ENCODE measurements around the gene FBXO42. TPM values are rescaled to one million over a fixed set of nuclear protein-coding genes. Genes with fewer than 3 reads are reported as not detected.

Gene FBXO42
- total and polyA plus RNA-seq, 3 experiments from 2014 or later = 15.7 to 23.8 (median 16.9) TPM

GRCh38 chr1:16208270-16208987 is 143.9 kb downstream of the FBXO42 start:
- Histone ChIP-seq H3K36me3 (ENCODE audit: insufficient read depth, low read length) (peaks cover 4% of the 10 kb centered on the region), H3K27me3 (ENCODE audit: insufficient read depth, low read length, poor library complexity, severe bottlenecking) (no peaks in the 10 kb centered on the region), H3K9me3 (ENCODE audit: low read length) (no peaks in the 10 kb centered on the region), H3K27ac (ENCODE audit: low read depth, low read length) (peak overlapping the region; percentile 85), H3K4me1 (ENCODE audit: insufficient read depth, low read length) (peaks cover 16% of the 10 kb centered on the region), H3K4me3 (ENCODE audit: low read length) (no peak overlapping the region)
- Mint-ChIP-seq H3K27ac (peak overlapping the region in 2 of 8 donors; percentile 17 to 25), H3K27me3 (peaks cover 0 to 2% of the 10 kb centered on the region in 2 donors), H3K9me3 (no peaks in the 10 kb centered on the region), H3K36me3 (peaks cover 0 to 7% (median 6%) of the 10 kb centered on the region in 3 donors), H3K4me1 (peaks cover 8 to 16% (median 11%) of the 10 kb centered on the region in 3 donors), H3K4me3 (peak overlapping the region in 3 of 7 donors; percentile 29 to 49 (median 39))
- POLR2A ChIA-PET = interaction anchor here (0.6 to 2.7 kb wide), 3 partner anchors 8 to 56 kb away, joined by 3 to 26 read pairs (median 5); no protein-coding TSS in a partner anchor
- DNase-seq = no peak
- CTCF ChIA-PET = no interaction called here

GRCh38 chr1:16207318-16208269 is 144.7 kb downstream of the FBXO42 start:
- Mint-ChIP-seq H3K27ac (peak overlapping the region; percentile 76 to 99 (median 94)), H3K4me1 (peaks cover 15 to 17% (median 16%) of the 10 kb centered on the region in 3 donors), H3K9me3 (no peaks in the 10 kb centered on the region), H3K36me3 (peaks cover 0 to 15% (median 12%) of the 10 kb centered on the region in 3 donors), H3K4me3 (peak overlapping the region; percentile 89 to 96 (median 93)), H3K27me3 (peaks cover 0 to 2% of the 10 kb centered on the region in 2 donors)
- no peak for DNase-seq
- H3K4me1 ChIP-seq (ENCODE audit: insufficient read depth, low read length) = peaks cover 16% of the 10 kb centered on the region
- H3K9me3 ChIP-seq (ENCODE audit: low read length) = no peaks in the 10 kb centered on the region
- ChIA-PET POLR2A (interaction anchor here (0.6 to 2.7 kb wide), 3 partner anchors 9 to 84 kb away, joined by 3 to 26 read pairs (median 5); no protein-coding TSS in a partner anchor), CTCF (interaction anchor here (1.3 kb wide), 1 partner anchor 9 kb away, joined by 7 read pairs; no protein-coding TSS in a partner anchor)
- H3K36me3 ChIP-seq (ENCODE audit: insufficient read depth, low read length) = peaks cover 4% of the 10 kb centered on the region
- H3K27me3 ChIP-seq (ENCODE audit: insufficient read depth, low read length, poor library complexity, severe bottlenecking) = no peaks in the 10 kb centered on the region
- peak overlapping the region; percentile 77 for H3K4me3 ChIP-seq (ENCODE audit: low read length)
- H3K27ac ChIP-seq (ENCODE audit: low read depth, low read length) = peak overlapping the region; percentile 85

- peaks cover 0 to 2% of the 10 kb centered on the region in 2 donors for H3K27me3 Mint-ChIP-seq
- H3K4me1 Mint-ChIP-seq = peaks cover 15 to 17% (median 16%) of the 10 kb centered on the region in 3 donors
- H3K4me3 ChIP-seq (ENCODE audit: low read length) = peak overlapping the region; percentile 77
- peak overlapping the region; percentile 85 for H3K27ac ChIP-seq (ENCODE audit: low read depth, low read length)
- peaks cover 4% of the 10 kb centered on the region for H3K36me3 ChIP-seq (ENCODE audit: insufficient read depth, low read length)
- peaks cover 16% of the 10 kb centered on the region for H3K4me1 ChIP-seq (ENCODE audit: insufficient read depth, low read length)
- peak overlapping the region; percentile 89 to 96 (median 93) for H3K4me3 Mint-ChIP-seq
- no peaks in the 10 kb centered on the region for H3K27me3 ChIP-seq (ENCODE audit: insufficient read depth, low read length, poor library complexity, severe bottlenecking)
- peak overlapping the region; percentile 93 to 99 (median 96) for H3K27ac Mint-ChIP-seq
- H3K36me3 Mint-ChIP-seq = peaks cover 0 to 15% (median 12%) of the 10 kb centered on the region in 3 donors
- CTCF ChIA-PET = interaction anchor here (1.3 to 3.0 kb wide), 2 partner anchors 10 to 128 kb away, joined by 7 to 15 read pairs; no protein-coding TSS in a partner anchor
- DNase-seq = peak; percentile 89 to 95 (median 93)
- POLR2A ChIA-PET = interaction anchor here (0.6 to 2.7 kb wide), 3 partner anchors 10 to 373 kb away, joined by 3 to 26 read pairs (median 3); no protein-coding TSS in a partner anchor
- H3K9me3 ChIP-seq (ENCODE audit: low read length) = no peaks in the 10 kb centered on the region
- H3K9me3 Mint-ChIP-seq = no peaks in the 10 kb centered on the region
Measured at GRCh38 chr1:16206547-16207317, 145.5 kb downstream of the FBXO42 start.

- Histone ChIP-seq H3K27me3 (ENCODE audit: insufficient read depth, low read length, poor library complexity, severe bottlenecking) (no peaks in the 10 kb centered on the region), H3K9me3 (ENCODE audit: low read length) (no peaks in the 10 kb centered on the region), H3K27ac (ENCODE audit: low read depth, low read length) (peak overlapping the region; percentile 84), H3K4me3 (ENCODE audit: low read length) (peak overlapping the region; percentile 73), H3K36me3 (ENCODE audit: insufficient read depth, low read length) (peaks cover 4% of the 10 kb centered on the region), H3K4me1 (ENCODE audit: insufficient read depth, low read length) (peaks cover 16% of the 10 kb centered on the region)
- no peaks in the 10 kb centered on the region for H3K9me3 Mint-ChIP-seq
- H3K27me3 Mint-ChIP-seq = peaks cover 0 to 2% of the 10 kb centered on the region in 2 donors
- DNase-seq = peak in 1 of 5 donors; percentile 53
- peaks cover 0 to 22% (median 12%) of the 10 kb centered on the region in 3 donors for H3K36me3 Mint-ChIP-seq
- peaks cover 15 to 17% (median 16%) of the 10 kb centered on the region in 3 donors for H3K4me1 Mint-ChIP-seq
- ChIA-PET CTCF (interaction anchor here (1.0 to 3.0 kb wide), 3 partner anchors 11 to 133 kb away, joined by 3 to 15 read pairs (median 7); partner anchors contain the start of gene FAM131C), POLR2A (interaction anchor here (0.5 to 2.7 kb wide), 3 partner anchors 11 to 372 kb away, joined by 3 to 26 read pairs (median 5); no protein-coding TSS in a partner anchor)
- H3K27ac Mint-ChIP-seq = peak overlapping the region; percentile 93 to 99 (median 96)
- H3K4me3 Mint-ChIP-seq = peak overlapping the region; percentile 89 to 96 (median 93)
Measured at GRCh38 chr1:16205891-16206546, 146.3 kb downstream of the FBXO42 start.

- peak overlapping the region in 2 of 7 donors; percentile 19 to 69 for H3K4me3 Mint-ChIP-seq
- Histone ChIP-seq H3K36me3 (ENCODE audit: insufficient read depth, low read length) (peaks cover 4% of the 10 kb centered on the region), H3K4me1 (ENCODE audit: insufficient read depth, low read length) (peaks cover 16% of the 10 kb centered on the region), H3K27ac (ENCODE audit: low read depth, low read length) (peak overlapping the region; percentile 84), H3K4me3 (ENCODE audit: low read length) (no peak overlapping the region), H3K27me3 (ENCODE audit: insufficient read depth, low read length, poor library complexity, severe bottlenecking) (no peaks in the 10 kb centered on the region), H3K9me3 (ENCODE audit: low read length) (no peaks in the 10 kb centered on the region)
- peaks cover 15 to 17% (median 16%) of the 10 kb centered on the region in 3 donors for H3K4me1 Mint-ChIP-seq
- peak overlapping the region in 3 of 8 donors; percentile 27 to 51 (median 37) for H3K27ac Mint-ChIP-seq
- ChIA-PET POLR2A (interaction anchor here (0.5 kb wide), 1 partner anchor 369 kb away, joined by 5 read pairs; no protein-coding TSS in a partner anchor), CTCF (interaction anchor here (1.0 to 3.1 kb wide), 5 partner anchors 17 to 132 kb away, joined by 3 to 15 read pairs (median 4); partner anchors contain the start of gene FAM131C)
- H3K27me3 Mint-ChIP-seq = no peaks in the 10 kb centered on the region
- DNase-seq = no peak
- peaks cover 0 to 23% (median 12%) of the 10 kb centered on the region in 3 donors for H3K36me3 Mint-ChIP-seq
- H3K9me3 Mint-ChIP-seq = no peaks in the 10 kb centered on the region
Measured at GRCh38 chr1:16205334-16205671, 147.0 kb downstream of the FBXO42 start.

- Histone ChIP-seq H3K9me3 (ENCODE audit: low read length) (no peaks in the 10 kb centered on the region), H3K4me3 (ENCODE audit: low read length) (no peak overlapping the region), H3K4me1 (ENCODE audit: insufficient read depth, low read length) (peaks cover 16% of the 10 kb centered on the region), H3K27ac (ENCODE audit: low read depth, low read length) (peak overlapping the region; percentile 84), H3K27me3 (ENCODE audit: insufficient read depth, low read length, poor library complexity, severe bottlenecking) (no peaks in the 10 kb centered on the region), H3K36me3 (ENCODE audit: insufficient read depth, low read length) (peaks cover 4% of the 10 kb centered on the region)
- H3K36me3 Mint-ChIP-seq = peaks cover 0 to 24% (median 12%) of the 10 kb centered on the region in 3 donors
- ChIA-PET POLR2A (no interaction called here), CTCF (interaction anchor here (0.9 to 3.1 kb wide), 6 partner anchors 16 to 132 kb away, joined by 3 to 15 read pairs (median 4); partner anchors contain the start of gene FAM131C)
- H3K4me1 Mint-ChIP-seq = peaks cover 15 to 17% (median 16%) of the 10 kb centered on the region in 3 donors
- no peaks in the 10 kb centered on the region for H3K9me3 Mint-ChIP-seq
- DNase-seq = peak in 2 of 5 donors; percentile 43 to 60
- peak overlapping the region in 3 of 7 donors; percentile 41 to 69 (median 60) for H3K4me3 Mint-ChIP-seq
- no peaks in the 10 kb centered on the region for H3K27me3 Mint-ChIP-seq
- H3K27ac Mint-ChIP-seq = peak overlapping the region in 5 of 8 donors; percentile 15 to 70 (median 37)
Measured at GRCh38 chr1:16204634-16205333, 147.5 kb downstream of the FBXO42 start.
